Measurements from ENCODE around the gene IL1R2. TPM values are rescaled to one million over a fixed set of nuclear protein-coding genes. Genes with fewer than 3 reads are reported as not detected.

IL1R2 gene
- total and polyA plus RNA-seq, 9 of the 15 experiments (the other 6 are each of a cell fraction or from before 2014, with no cell fraction given): 0.13 TPM; not detected in 8

GRCh38 chr2:102053096-102053495 is 61.3 kb downstream of the IL1R2 start:
- DNase-seq (ENCODE audit: extremely low read depth in 1 of 4, low spot score in 3 of 4) (no peak), FAIRE-seq (no peak), ATAC-seq (no peak)
- H3K4me1 ChIP-seq (replicated peaks in 1 of 2; ENCODE audit: control insufficient read depth in 2 of 2, insufficient read depth in 2 of 2, low read length in 2 of 2): peaks cover 10 to 58% of the 10 kb centered on the region in 2 experiments
- no peaks in the 10 kb centered on the region for H3K9me1 ChIP-seq (ENCODE audit: control insufficient read depth, insufficient read depth, low read length)
- intact Hi-C loops (cut with micrococcal nuclease): no loop called here
- peak overlapping the region in 1 of 2 experiments; percentile 23; a peak in 1 of 4 replicates for H3K9ac ChIP-seq (ENCODE audit: insufficient read depth in 1 of 2, low read depth in 2 of 2, low read length in 2 of 2)
- H2AFZ ChIP-seq (ENCODE audit: low read depth, low read length): peak overlapping the region; percentile 49
- in situ Hi-C loops (cut with MboI): no loop called here
- H3K27ac ChIP-seq (ENCODE audit: extremely low read depth, low read depth, low read length): no peak overlapping the region
- TF ChIP-seq ZNF584 (CRISPR knock-in tag; IDR thresholded peaks at IDR 0.05; ENCODE audit: low read depth) (no peak), PHF21A (IDR thresholded peaks at IDR 0.05; ENCODE audit: borderline replicate concordance, low read depth) (no peak), STAT6 (CRISPR knock-in tag; IDR thresholded peaks at IDR 0.05) (no peak), ZNF830 (CRISPR knock-in tag; IDR thresholded peaks at IDR 0.05) (no peak), NCOA1 (IDR thresholded peaks at IDR 0.05; ENCODE audit: low read depth) (no peak), MEF2A (IDR thresholded peaks at IDR 0.05; ENCODE audit: control insufficient read depth, low read depth, low read length) (no peak), KAT2B (IDR thresholded peaks at IDR 0.05; ENCODE audit: low read depth, low read length) (no peak), ARNT (IDR thresholded peaks at IDR 0.05) (no peak), GMEB1 (CRISPR knock-in tag; IDR thresholded peaks at IDR 0.05) (no peak), GATAD2B (IDR thresholded peaks at IDR 0.05; ENCODE audit: borderline replicate concordance) (no peak), ZNF140 (CRISPR knock-in tag; IDR thresholded peaks at IDR 0.05) (no peak), DDX20 (tag; IDR thresholded peaks at IDR 0.05; ENCODE audit: low read depth) (no peak), ZNF232 (CRISPR knock-in tag; IDR thresholded peaks at IDR 0.05) (no peak)
- TF ChIP-seq, protein P1, sequence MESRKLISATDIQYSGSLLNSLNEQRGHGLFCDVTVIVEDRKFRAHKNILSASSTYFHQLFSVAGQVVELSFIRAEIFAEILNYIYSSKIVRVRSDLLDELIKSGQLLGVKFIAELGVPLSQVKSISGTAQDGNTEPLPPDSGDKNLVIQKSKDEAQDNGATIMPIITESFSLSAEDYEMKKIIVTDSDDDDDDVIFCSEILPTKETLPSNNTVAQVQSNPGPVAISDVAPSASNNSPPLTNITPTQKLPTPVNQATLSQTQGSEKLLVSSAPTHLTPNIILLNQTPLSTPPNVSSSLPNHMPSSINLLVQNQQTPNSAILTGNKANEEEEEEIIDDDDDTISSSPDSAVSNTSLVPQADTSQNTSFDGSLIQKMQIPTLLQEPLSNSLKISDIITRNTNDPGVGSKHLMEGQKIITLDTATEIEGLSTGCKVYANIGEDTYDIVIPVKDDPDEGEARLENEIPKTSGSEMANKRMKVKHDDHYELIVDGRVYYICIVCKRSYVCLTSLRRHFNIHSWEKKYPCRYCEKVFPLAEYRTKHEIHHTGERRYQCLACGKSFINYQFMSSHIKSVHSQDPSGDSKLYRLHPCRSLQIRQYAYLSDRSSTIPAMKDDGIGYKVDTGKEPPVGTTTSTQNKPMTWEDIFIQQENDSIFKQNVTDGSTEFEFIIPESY (CRISPR knock-in tag; IDR thresholded peaks at IDR 0.05): no peak
- H4K20me1 ChIP-seq (replicated peaks; ENCODE audit: control insufficient read depth, insufficient read depth, low read length): no peaks in the 10 kb centered on the region
- WGBS (ENCODE audit: insufficient coverage, low coverage, missing lambda C conversion rate): 70% methylated on average over 7 of the region's 8 CpGs
- POLR2A ChIA-PET: interaction anchor here (0.6 kb wide), 1 partner anchor 12 kb away, joined by 3 read pairs; no protein-coding TSS in a partner anchor
- H3K9me3 ChIP-seq (replicated peaks; ENCODE audit: control insufficient read depth, insufficient read depth, low read depth, low read length): no peaks in the 10 kb centered on the region
- no peak overlapping the region for H3K4me2 ChIP-seq (ENCODE audit: insufficient read depth, low read length)
- H3K36me3 ChIP-seq (ENCODE audit: control insufficient read depth, insufficient read depth, low read length): no peaks in the 10 kb centered on the region
- no peak overlapping the region for H3K4me3 ChIP-seq
- CTCF ChIA-PET (ENCODE audit: low intra/inter-chr PET ratio): no interaction called here
- no TSS peak for BruUV-seq (replicated peaks)
- no peaks in the 10 kb centered on the region for H3K79me2 ChIP-seq (ENCODE audit: control insufficient read depth, insufficient read depth, low read length)
- H3K27me3 ChIP-seq (ENCODE audit: control insufficient read depth in 2 of 2, insufficient read depth in 2 of 2, low read length in 2 of 2): no peaks in the 10 kb centered on the region

Data from K562 (cell line).